Measurements from ENCODE around the gene SAMD14.

Gene SAMD14

DNA sequence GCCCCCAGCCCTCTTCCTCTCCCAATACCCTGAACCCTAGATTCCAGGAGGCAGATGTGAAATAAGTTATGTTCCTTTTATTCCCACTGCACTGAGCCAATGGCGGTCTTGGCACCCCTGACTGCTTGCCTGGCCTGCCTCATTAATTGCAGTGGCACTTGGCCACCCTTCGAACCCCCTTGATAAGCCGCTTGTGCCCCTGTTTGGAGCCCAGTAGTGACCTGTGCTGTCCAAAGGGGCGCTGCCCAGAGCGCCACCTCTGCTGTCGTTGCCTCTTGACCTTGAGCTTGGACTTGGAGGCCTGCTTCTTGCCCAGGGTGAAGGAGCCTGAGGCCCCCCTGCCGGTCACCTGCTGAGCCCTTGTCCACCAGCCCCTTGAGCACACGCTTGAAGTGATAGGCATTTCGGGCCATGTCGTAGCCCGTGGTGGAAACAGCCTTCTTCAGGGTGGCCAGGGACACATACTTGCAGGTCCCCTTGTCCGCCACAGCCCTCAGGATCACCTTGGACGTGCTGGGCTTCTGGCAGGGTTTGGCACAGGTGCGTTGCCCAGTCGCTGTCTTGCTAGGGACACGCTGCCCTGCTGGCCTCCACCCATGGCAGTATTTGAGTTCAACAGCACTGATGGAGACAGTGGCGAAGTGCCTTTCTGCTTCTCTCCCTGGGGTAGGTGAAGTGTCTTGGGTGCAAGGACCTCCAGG, 41.6 kb upstream of the SAMD14 start:
- Histone ChIP-seq H3K4me1 (ENCODE audit: control insufficient read depth, insufficient read depth, low read length, poor library complexity, severe bottlenecking) (peaks cover 20% of the 10 kb centered on the region), H3K4me3 (ENCODE audit: extremely low read depth, insufficient read depth, low read length, poor library complexity, severe bottlenecking) (no peak overlapping the region), H3K9me3 (ENCODE audit: control insufficient read depth, low read length) (no peaks in the 10 kb centered on the region), H3K27ac (ENCODE audit: low read depth, low read length, severe bottlenecking) (no peak overlapping the region), H3K36me3 (ENCODE audit: control insufficient read depth, insufficient read depth, low read length) (no peaks in the 10 kb centered on the region)
- 96 to 97% methylated on average over 16 to 17 of the region's 17 CpGs for WGBS, 2 experiments (ENCODE audit: insufficient coverage in 2 of 2)

DNA sequence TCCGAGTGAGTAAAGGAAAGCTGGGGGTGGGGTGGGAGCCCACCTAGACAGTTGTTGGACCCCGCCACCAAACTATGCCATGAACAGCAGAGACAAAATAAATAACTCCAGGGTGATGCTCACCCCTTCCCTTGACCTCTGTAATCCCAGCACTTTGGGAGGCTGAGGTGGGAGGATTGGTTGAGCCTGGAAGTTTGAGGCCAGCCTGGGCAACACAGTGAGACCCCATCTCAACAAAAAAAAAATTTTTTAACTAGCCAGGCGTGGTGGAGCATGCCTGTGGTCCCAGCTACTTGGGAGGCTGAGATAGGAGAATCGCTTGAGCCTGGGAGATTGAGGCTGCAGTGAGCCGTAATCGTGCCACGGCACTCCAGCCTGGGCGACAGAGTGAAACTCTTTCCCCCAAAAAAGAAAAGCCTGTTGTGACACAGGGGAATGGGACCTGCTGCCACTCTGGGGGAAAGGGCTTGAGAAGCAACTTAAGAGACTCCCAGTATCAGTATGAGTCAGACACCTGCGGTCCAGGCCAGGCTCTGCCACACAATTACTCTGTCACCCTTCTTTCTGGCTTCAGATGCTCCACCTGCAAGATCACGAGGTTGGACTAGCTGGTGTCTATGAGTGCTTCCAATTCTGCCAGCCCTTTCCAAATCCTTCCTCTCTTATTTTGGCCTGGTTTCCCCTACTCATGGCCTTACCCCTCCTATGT, 40.9 kb upstream of the SAMD14 start:
- peaks cover 25% of the 10 kb centered on the region for H3K4me1 ChIP-seq (ENCODE audit: control insufficient read depth, insufficient read depth, low read length, poor library complexity, severe bottlenecking)
- no peaks in the 10 kb centered on the region for H3K9me3 ChIP-seq (ENCODE audit: control insufficient read depth, low read length)
- H3K36me3 ChIP-seq (ENCODE audit: control insufficient read depth, insufficient read depth, low read length), result no peaks in the 10 kb centered on the region
- H3K27ac ChIP-seq (ENCODE audit: low read depth, low read length, severe bottlenecking), result no peak overlapping the region
- H3K4me3 ChIP-seq (ENCODE audit: extremely low read depth, insufficient read depth, low read length, poor library complexity, severe bottlenecking), result no peak overlapping the region
- 90 to 91% methylated on average over 7 to 8 of the region's 10 CpGs for WGBS, 2 experiments (ENCODE audit: insufficient coverage in 2 of 2)

DNA sequence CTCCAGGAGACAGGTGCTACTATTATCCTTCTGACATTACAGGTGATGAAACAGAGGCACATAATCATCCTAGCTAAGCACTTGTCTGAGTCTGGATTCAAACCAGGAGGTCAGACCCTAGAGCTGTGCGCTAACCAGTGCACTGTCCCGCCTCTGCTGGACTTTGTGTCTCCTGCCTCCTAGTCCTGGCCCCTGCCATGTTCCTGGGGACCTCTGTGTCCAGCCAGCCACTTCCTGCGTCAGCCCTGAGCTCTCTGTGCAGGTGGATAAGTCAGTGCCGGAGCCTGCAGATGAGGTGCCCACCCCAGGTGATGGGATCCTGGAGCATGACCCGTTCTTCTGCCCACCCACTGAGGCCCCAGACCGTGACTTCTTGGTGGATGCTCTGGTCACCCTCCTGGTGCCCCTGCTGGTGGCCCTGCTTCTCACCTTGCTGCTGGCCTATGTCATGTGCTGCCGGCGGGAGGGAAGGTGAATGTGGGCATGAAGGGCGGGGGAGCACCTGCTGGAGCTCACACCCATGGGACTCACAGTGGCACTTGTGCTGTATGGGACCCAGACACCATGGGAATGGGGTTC, 40.0 kb upstream of the SAMD14 start:
- no peak overlapping the region for H3K27ac ChIP-seq (ENCODE audit: low read depth, low read length, severe bottlenecking)
- H3K4me3 ChIP-seq (ENCODE audit: extremely low read depth, insufficient read depth, low read length, poor library complexity, severe bottlenecking), result no peak overlapping the region
- H3K36me3 ChIP-seq (ENCODE audit: control insufficient read depth, insufficient read depth, low read length), result no peaks in the 10 kb centered on the region
- peaks cover 25% of the 10 kb centered on the region for H3K4me1 ChIP-seq (ENCODE audit: control insufficient read depth, insufficient read depth, low read length, poor library complexity, severe bottlenecking)
- no peaks in the 10 kb centered on the region for H3K9me3 ChIP-seq (ENCODE audit: control insufficient read depth, low read length)
- WGBS, 2 experiments (ENCODE audit: insufficient coverage in 2 of 2), result 85 to 95% methylated on average over 7 to 8 of the region's 9 CpGs

DNA sequence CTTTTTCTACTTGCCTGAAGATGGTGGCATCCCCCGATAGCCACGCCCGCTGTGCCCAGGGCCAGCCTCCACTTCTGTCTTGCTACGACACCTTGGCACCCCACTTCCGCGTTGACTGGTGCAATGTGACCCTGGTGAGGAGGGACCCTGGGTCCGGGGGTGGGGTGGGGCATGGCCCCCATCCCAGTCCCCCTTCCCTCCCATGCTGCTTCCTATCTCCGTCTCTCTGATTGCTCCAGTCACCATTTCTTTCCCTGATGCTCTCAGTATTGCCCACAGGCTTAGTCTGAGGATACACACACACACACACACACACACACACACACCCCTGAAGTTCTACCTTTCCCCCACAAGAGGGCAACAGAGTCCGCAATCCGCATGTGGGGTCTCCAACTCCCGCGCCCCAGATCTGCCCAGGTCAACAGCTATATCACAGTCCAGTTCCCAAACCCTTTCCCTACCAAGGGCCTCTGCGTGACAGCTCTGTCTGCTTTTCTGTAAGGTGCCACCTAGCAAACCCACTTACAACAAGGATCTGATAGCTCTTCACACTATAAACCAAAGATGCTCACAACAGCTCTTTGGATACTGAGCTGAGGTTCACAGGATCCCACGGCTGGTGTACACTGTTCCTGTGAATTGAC, 39.3 kb upstream of the SAMD14 start:
- H3K9me3 ChIP-seq (ENCODE audit: control insufficient read depth, low read length), result no peaks in the 10 kb centered on the region
- peaks cover 25% of the 10 kb centered on the region for H3K4me1 ChIP-seq (ENCODE audit: control insufficient read depth, insufficient read depth, low read length, poor library complexity, severe bottlenecking)
- H3K4me3 ChIP-seq (ENCODE audit: extremely low read depth, insufficient read depth, low read length, poor library complexity, severe bottlenecking), result no peak overlapping the region
- WGBS, 2 experiments (ENCODE audit: insufficient coverage in 2 of 2), result 40 to 58% methylated on average over 2 to 13 of the region's 14 CpGs
- no peak overlapping the region for H3K27ac ChIP-seq (ENCODE audit: low read depth, low read length, severe bottlenecking)
- no peaks in the 10 kb centered on the region for H3K36me3 ChIP-seq (ENCODE audit: control insufficient read depth, insufficient read depth, low read length)

DNA sequence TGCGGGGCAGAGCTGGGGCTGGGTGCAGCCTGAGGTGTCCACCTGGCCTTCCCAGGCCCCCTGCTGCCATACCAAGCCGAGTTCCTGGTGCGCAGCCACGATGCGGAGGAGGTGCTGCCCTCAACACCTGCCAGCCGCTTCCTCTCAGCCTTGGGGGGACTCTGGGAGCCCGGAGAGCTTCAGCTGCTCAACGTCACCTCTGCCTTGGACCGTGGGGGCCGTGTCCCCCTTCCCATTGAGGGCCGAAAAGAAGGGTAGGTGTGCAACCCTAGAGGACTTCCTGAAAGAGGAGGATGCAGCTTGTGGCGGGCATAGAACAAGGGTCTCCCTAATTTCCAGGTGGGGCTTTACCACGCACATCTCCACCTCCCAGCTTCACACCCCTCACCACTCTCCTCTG, 38.4 kb upstream of the SAMD14 start:
- WGBS, 2 experiments (ENCODE audit: insufficient coverage in 2 of 2), result 90 to 93% methylated on average over 12 to 13 of the region's 13 CpGs
- Histone ChIP-seq H3K27ac (ENCODE audit: low read depth, low read length, severe bottlenecking) (no peak overlapping the region), H3K4me3 (ENCODE audit: extremely low read depth, insufficient read depth, low read length, poor library complexity, severe bottlenecking) (no peak overlapping the region)

DNA sequence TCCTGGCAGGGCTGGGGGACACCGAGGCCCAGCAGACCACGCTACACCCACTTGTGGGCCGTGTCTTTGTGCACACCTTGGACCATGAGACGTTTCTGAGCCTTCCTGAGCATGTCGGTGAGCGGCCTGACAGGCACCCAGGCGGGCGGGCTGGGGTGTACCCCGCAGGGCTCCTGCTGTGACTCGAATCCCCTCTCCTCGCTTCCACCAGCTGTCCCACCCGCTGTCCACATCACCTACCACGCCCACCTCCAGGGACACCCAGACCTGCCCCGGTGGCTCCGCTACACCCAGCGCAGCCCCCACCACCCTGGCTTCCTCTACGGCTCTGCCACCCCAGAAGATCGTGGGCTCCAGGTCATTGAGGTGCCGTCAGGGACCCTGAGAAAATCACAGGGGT, 37.4 kb upstream of the SAMD14 start:
- Histone ChIP-seq H3K4me3 (ENCODE audit: extremely low read depth, insufficient read depth, low read length, poor library complexity, severe bottlenecking) (no peak overlapping the region), H3K36me3 (ENCODE audit: control insufficient read depth, insufficient read depth, low read length) (no peaks in the 10 kb centered on the region), H3K27ac (ENCODE audit: low read depth, low read length, severe bottlenecking) (no peak overlapping the region), H3K9me3 (ENCODE audit: control insufficient read depth, low read length) (no peaks in the 10 kb centered on the region), H3K4me1 (ENCODE audit: control insufficient read depth, insufficient read depth, low read length, poor library complexity, severe bottlenecking) (peaks cover 9% of the 10 kb centered on the region)
- WGBS, 2 experiments (ENCODE audit: insufficient coverage in 2 of 2), result 93% methylated on average over 3 to 17 of the region's 19 CpGs

More for the DNA sequence above, 38.4 kb upstream of the SAMD14 start:
- Histone ChIP-seq H3K9me3 (ENCODE audit: control insufficient read depth, low read length) (no peaks in the 10 kb centered on the region), H3K36me3 (ENCODE audit: control insufficient read depth, insufficient read depth, low read length) (no peaks in the 10 kb centered on the region), H3K4me1 (ENCODE audit: control insufficient read depth, insufficient read depth, low read length, poor library complexity, severe bottlenecking) (peaks cover 17% of the 10 kb centered on the region)

DNA sequence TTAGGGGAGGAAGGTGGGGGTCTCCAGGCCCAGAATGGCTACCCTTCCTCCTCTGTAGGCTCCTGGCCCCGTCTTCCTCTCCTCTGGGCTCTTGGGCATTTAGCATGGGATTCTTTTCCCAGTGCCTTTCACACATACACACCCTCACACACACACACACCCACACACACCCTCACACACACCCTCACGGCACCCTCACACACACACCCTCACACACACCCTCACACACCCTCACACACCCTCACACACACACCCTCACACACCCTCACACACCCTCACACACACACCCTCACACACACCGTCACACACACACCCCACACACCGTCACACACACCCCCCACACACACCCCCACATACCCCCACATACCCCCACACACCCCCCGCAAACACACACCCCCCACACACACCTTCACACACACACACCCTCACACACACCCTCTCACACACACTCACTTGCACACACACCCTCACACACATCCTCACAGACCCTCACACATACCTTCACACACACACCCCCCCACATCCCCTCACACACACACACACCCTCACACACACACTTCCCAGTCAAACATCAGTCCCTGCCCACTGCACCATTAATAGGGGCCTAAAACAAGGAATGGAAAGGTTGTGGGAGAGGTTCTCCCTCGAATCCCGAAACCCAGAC, 36.7 kb upstream of the SAMD14 start:
- WGBS, 2 experiments (ENCODE audit: insufficient coverage in 2 of 2), result 92% methylated on average over 2 of the region's 7 CpGs; no CpG with 5 or more reads in 1 of the 2 experiments
- H3K36me3 ChIP-seq (ENCODE audit: control insufficient read depth, insufficient read depth, low read length), result no peaks in the 10 kb centered on the region
- H3K9me3 ChIP-seq (ENCODE audit: control insufficient read depth, low read length), result no peaks in the 10 kb centered on the region
- H3K4me1 ChIP-seq (ENCODE audit: control insufficient read depth, insufficient read depth, low read length, poor library complexity, severe bottlenecking), result peaks cover 9% of the 10 kb centered on the region
- H3K4me3 ChIP-seq (ENCODE audit: extremely low read depth, insufficient read depth, low read length, poor library complexity, severe bottlenecking), result no peak overlapping the region
- no peak overlapping the region for H3K27ac ChIP-seq (ENCODE audit: low read depth, low read length, severe bottlenecking)

DNA sequence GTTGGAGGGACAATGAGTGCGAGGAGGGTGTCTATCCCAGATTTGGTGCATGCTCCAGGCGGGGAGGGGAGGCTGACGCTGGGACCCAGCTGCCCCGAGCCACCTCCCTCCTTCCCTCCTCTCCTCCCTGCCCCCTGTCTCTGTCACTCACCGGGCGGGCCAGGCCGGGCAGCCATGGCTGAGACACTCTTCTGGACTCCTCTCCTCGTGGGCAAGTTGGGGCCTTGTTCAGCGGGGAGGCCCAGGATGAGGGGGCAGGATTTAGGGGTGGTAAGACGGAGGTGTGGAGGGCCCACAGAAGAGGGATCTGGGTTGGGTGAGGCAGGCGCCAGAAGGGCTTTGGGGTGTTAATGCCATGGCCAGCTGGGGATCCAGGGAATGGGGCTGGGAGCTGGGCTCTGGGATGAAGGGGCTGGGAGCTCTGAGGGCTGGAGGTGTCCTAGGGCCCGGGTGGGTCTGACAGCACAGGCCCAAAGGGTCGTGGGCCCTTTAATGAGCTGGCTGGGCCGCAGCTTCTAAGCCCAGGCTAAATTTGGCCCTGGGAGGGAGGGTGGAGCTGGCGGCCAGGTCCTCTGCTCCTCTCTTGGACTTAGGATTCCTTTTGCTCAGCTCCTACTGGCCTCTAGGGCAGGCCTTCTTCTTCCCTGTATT, 36.0 kb upstream of the SAMD14 start, which contains the start of gene SGCA:
TSS of gene SGCA (plus strand) at position 139 of the 651 bp plus-strand sequence. CDS start at position 175, 36 bp downstream.
- Histone ChIP-seq H3K36me3 (ENCODE audit: control insufficient read depth, insufficient read depth, low read length) (no peaks in the 10 kb centered on the region), H3K4me3 (ENCODE audit: extremely low read depth, insufficient read depth, low read length, poor library complexity, severe bottlenecking) (no peak within 1 kb of the TSS), H3K27ac (ENCODE audit: low read depth, low read length, severe bottlenecking) (no peak within 1 kb of the TSS), H3K9me3 (ENCODE audit: control insufficient read depth, low read length) (no peaks in the 10 kb centered on the region), H3K4me1 (ENCODE audit: control insufficient read depth, insufficient read depth, low read length, poor library complexity, severe bottlenecking) (peaks cover 9% of the 10 kb centered on the region)
- WGBS, 2 experiments (ENCODE audit: insufficient coverage in 2 of 2), result 41 to 54% methylated on average over 6 to 7 of the region's 15 CpGs

DNA sequence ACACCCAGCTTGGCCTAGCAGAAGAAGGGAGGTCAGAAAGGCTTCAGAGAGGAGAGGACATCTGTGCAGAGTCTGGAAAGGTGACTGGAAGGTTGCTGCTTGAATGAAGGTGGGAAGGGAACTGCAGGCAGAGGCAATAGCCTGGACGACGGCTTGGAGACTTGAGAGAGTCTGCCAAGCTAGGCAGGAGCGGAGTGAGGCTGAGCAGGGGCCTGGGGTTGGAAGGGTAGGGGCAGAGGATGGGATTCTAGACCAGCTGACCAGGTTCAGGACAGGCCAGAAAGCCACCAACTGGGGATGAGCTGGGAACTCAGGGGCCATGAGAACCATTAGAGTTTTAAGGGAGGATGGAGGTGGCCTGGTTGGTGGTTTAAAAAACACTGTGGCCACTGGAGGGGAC, 35.5 kb upstream of the SAMD14 start:
- H3K4me1 ChIP-seq (ENCODE audit: control insufficient read depth, insufficient read depth, low read length, poor library complexity, severe bottlenecking), result peaks cover 9% of the 10 kb centered on the region
- no peaks in the 10 kb centered on the region for H3K9me3 ChIP-seq (ENCODE audit: control insufficient read depth, low read length)
- 94% methylated on average over 3 of the region's 3 CpGs for WGBS, 2 experiments (ENCODE audit: insufficient coverage in 2 of 2)
- H3K27ac ChIP-seq (ENCODE audit: low read depth, low read length, severe bottlenecking), result no peak overlapping the region
- no peak overlapping the region for H3K4me3 ChIP-seq (ENCODE audit: extremely low read depth, insufficient read depth, low read length, poor library complexity, severe bottlenecking)
- H3K36me3 ChIP-seq (ENCODE audit: control insufficient read depth, insufficient read depth, low read length), result no peaks in the 10 kb centered on the region

DNA sequence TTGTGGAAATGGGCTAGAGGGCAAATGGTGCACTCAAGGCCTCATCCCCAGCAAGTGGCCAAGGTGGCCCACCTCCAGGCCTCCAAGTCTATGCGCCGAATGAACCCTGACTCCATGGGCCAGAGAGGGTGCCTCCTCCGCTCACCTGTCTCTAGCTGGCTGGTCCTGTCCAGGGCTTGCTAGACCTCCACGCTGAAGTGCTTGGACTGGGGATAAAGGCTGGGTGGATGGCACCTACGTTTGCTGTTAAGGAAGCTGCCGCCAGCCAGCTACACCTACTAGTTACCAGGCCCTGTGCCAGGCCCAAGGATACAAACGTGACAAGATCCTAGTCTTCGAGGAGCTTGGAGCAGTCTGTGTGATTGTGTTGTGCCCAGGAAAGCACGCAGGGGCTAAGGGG, 35.1 kb upstream of the SAMD14 start:
- Histone ChIP-seq H3K27ac (ENCODE audit: low read depth, low read length, severe bottlenecking) (no peak overlapping the region), H3K4me1 (ENCODE audit: control insufficient read depth, insufficient read depth, low read length, poor library complexity, severe bottlenecking) (peaks cover 9% of the 10 kb centered on the region), H3K4me3 (ENCODE audit: extremely low read depth, insufficient read depth, low read length, poor library complexity, severe bottlenecking) (no peak overlapping the region), H3K9me3 (ENCODE audit: control insufficient read depth, low read length) (no peaks in the 10 kb centered on the region), H3K36me3 (ENCODE audit: control insufficient read depth, insufficient read depth, low read length) (no peaks in the 10 kb centered on the region)
- 94 to 95% methylated on average over 6 to 9 of the region's 9 CpGs for WGBS, 2 experiments (ENCODE audit: insufficient coverage in 2 of 2)

Data from mesodermal cell (in vitro differentiated cells).